DND-41 (cell line): ENCODE results near the gene RASAL1.
A peak's percentile ranks its signal among the peaks of the same experiment; 100 is the strongest.

Experiments
- ATAC-seq: fragments of 200-7000 bp; cut with Tn5 transposase; 3 replicates; pipeline ENCODE4 v1.9.1; 2021; ENCODE audit warnings: low read depth; ENCODE audit not compliant: insufficient read depth
- DNase-seq: peaks from one replicate; pipeline ENCODE4 v3.0.0-alpha.2; 2020
- H2AFZ ChIP-seq: 2 replicates; pipeline ENCODE4 v1.6.0; 2012; ENCODE audit warnings: low read depth, low read length
- H3K27ac ChIP-seq: 2 replicates; pipeline ENCODE4 v1.5.1; 2012; ENCODE audit warnings: low read length, inconsistent platforms
- H3K27me3 ChIP-seq: fragments of 200-600 bp; sonication (generic); 2 replicates; pipeline ENCODE4 v1.6.0; 2012; ENCODE audit warnings: low read length, mild to moderate bottlenecking, inconsistent platforms; ENCODE audit not compliant: insufficient read depth, poor library complexity
- H3K36me3 ChIP-seq: 2 replicates; pipeline ENCODE4 v1.5.1; 2012; ENCODE audit warnings: low read length, inconsistent platforms; ENCODE audit not compliant: insufficient read depth
- H3K4me1 ChIP-seq: 2 replicates; pipeline ENCODE4 v1.5.1; 2012; ENCODE audit warnings: mild to moderate bottlenecking, low read length; ENCODE audit not compliant: insufficient read depth
- H3K4me2 ChIP-seq: 2 replicates; pipeline ENCODE4 v1.6.0; 2012; ENCODE audit warnings: mild to moderate bottlenecking, moderate library complexity, low read length, inconsistent platforms; ENCODE audit not compliant: insufficient read depth
- H3K4me3 ChIP-seq, 2 experiments: fragments of 200-600 bp in 1 of 2; shearing (Covaris generic) in 1 of 2; 2 replicates each; pipeline ENCODE4 v1.5.1; 2012 to 2016; ENCODE audit warnings: inconsistent platforms in 2 of 2, low read length in 2 of 2, mild to moderate bottlenecking in 2 of 2, low read depth in 1 of 2, moderate library complexity in 1 of 2
- H3K79me2 ChIP-seq: 2 replicates; pipeline ENCODE4 v1.6.0; 2012; ENCODE audit warnings: low read length, inconsistent platforms; ENCODE audit not compliant: insufficient read depth
- H3K9ac ChIP-seq: 2 replicates; pipeline ENCODE4 v1.6.0; 2012; ENCODE audit warnings: low read depth, mild to moderate bottlenecking, inconsistent platforms, low read length, moderate library complexity
- H3K9me3 ChIP-seq: 2 replicates; pipeline ENCODE4 v1.5.1; 2012; ENCODE audit warnings: low read length, moderate library complexity, mild to moderate bottlenecking, inconsistent platforms; ENCODE audit not compliant: insufficient read depth, severe bottlenecking
- H4K20me1 ChIP-seq: 2 replicates; pipeline ENCODE4 v1.6.0; 2012; ENCODE audit warnings: low read length; ENCODE audit not compliant: insufficient read depth
- CTCF ChIP-seq: IDR thresholded peaks from 2 replicates; pipeline ENCODE4 v1.5.1; 2012; ENCODE audit warnings: borderline replicate concordance, low read length, moderate library complexity, mild to moderate bottlenecking; ENCODE audit not compliant: poor library complexity, severe bottlenecking; ENCODE audit errors: extremely low read depth
- EZH2 ChIP-seq: IDR thresholded peaks from 3 replicates; pipeline ENCODE4 v1.6.1; 2012; ENCODE audit warnings: borderline replicate concordance, low read depth, mild to moderate bottlenecking, moderate library complexity, low read length, inconsistent platforms; ENCODE audit not compliant: severe bottlenecking

The RASAL1 gene

GRCh38 chr12:113154351-113154973 lies 18.9 kb upstream of the RASAL1 start:
- Histone ChIP-seq H3K9ac (0 out of 2 replicates have a peak overlapping the region, but pooled peaks have one; percentile 66), H3K27ac (no peak overlapping the region), H3K27me3 (no peaks in the 10 kb centered on the region), H2AFZ (no peak overlapping the region), H3K4me2 (peak overlapping the region; percentile 96), H3K9me3 (no peaks in the 10 kb centered on the region), H3K36me3 (peaks cover 24% of the 10 kb centered on the region), H4K20me1 (peaks cover 7% of the 10 kb centered on the region; the same call in 1 of the 2 replicates), H3K79me2 (no peaks in the 10 kb centered on the region), H3K4me3 (peak overlapping the region in 1 of 2 experiments; percentile 54; a peak in 2 of 4 replicates), H3K4me1 (peaks cover 41% of the 10 kb centered on the region)
- DNase-seq, result peak; percentile 38
- ATAC-seq, result peak; percentile 2; the same call in 1 of the 3 replicates
- TF ChIP-seq CTCF (no peak), EZH2 (no peak)

- peak overlapping the region; percentile 28 to 54; a peak in 3 of 4 replicates for H3K4me3 ChIP-seq
- H3K36me3 ChIP-seq, result peaks cover 11% of the 10 kb centered on the region
- peak overlapping the region; percentile 96 for H3K4me2 ChIP-seq
- no peaks in the 10 kb centered on the region for H3K9me3 ChIP-seq
- peak overlapping the region; percentile 67 for H3K27ac ChIP-seq
- peaks cover 43% of the 10 kb centered on the region for H3K4me1 ChIP-seq
- ATAC-seq (peak; percentile 80), DNase-seq (peak; percentile 75)
- no peaks in the 10 kb centered on the region for H3K27me3 ChIP-seq
- no peaks in the 10 kb centered on the region for H3K79me2 ChIP-seq
- TF ChIP-seq CTCF (peak; percentile 77), EZH2 (no peak)
- peak overlapping the region; percentile 88 for H2AFZ ChIP-seq
- peaks cover 6% of the 10 kb centered on the region; the same call in 1 of the 2 replicates for H4K20me1 ChIP-seq
- peak overlapping the region; percentile 66 for H3K9ac ChIP-seq
These were observed 17.6 kb upstream of the RASAL1 start for GRCh38 chr12:113152835-113153814.

GRCh38 chr12:113152196-113152834 lies 16.8 kb upstream of the RASAL1 start:
- Histone ChIP-seq H3K4me2 (peak overlapping the region; percentile 96), H3K9me3 (no peaks in the 10 kb centered on the region), H3K4me1 (peaks cover 43% of the 10 kb centered on the region), H3K36me3 (peaks cover 3% of the 10 kb centered on the region; the same call in 1 of the 2 replicates), H3K27me3 (no peaks in the 10 kb centered on the region), H2AFZ (peak overlapping the region; percentile 88; the same call in 1 of the 2 replicates), H3K79me2 (no peaks in the 10 kb centered on the region), H3K9ac (peak overlapping the region; percentile 66), H3K4me3 (peak overlapping the region in 1 of 2 experiments; percentile 54; a peak in 2 of 4 replicates), H3K27ac (peak overlapping the region; percentile 67; the same call in 1 of the 2 replicates), H4K20me1 (no peaks in the 10 kb centered on the region)
- ATAC-seq (no peak), DNase-seq (no peak)
- TF ChIP-seq CTCF, result no peak
- no peak for TF ChIP-seq EZH2
